Inflammatory macrophage (primary cell): Measurements from ENCODE around the gene SPDYE17.
"Not testable (repeated sequence)": the region's sequence is repeated elsewhere in the genome, so short reads cannot be mapped to it uniquely, and the experiment has no call there.

Source experiments
- DNase-seq, 2 donors: peaks; one replicate each; pipeline ENCODE4 v3.0.0-alpha.2; 2020 to 2022

The SPDYE17 gene

GRCh38 chr7:76998764-76999450, 33.3 kb downstream of the SPDYE17 start:
- DNase-seq: not testable (repeated sequence)

GRCh38 chr7:76998285-76998589, 33.9 kb downstream of the SPDYE17 start:
- DNase-seq: no peak

GRCh38 chr7:76997381-76998284, 34.5 kb downstream of the SPDYE17 start:
- no peak for DNase-seq

- DNase-seq: not testable (repeated sequence)
Observed at GRCh38 chr7:76996932-76997331, 35.2 kb downstream of the SPDYE17 start.

GRCh38 chr7:76994286-76994685, 37.9 kb downstream of the SPDYE17 start:
- not testable (repeated sequence) for DNase-seq

- DNase-seq: not testable (repeated sequence)
Observed at GRCh38 chr7:76993831-76994230, 38.3 kb downstream of the SPDYE17 start.

- DNase-seq: not testable (repeated sequence)
Observed at GRCh38 chr7:76992871-76993270, 39.3 kb downstream of the SPDYE17 start.

- DNase-seq: not testable (repeated sequence)
Observed at GRCh38 chr7:76992204-76992603, 40.0 kb downstream of the SPDYE17 start.

- not testable (repeated sequence) for DNase-seq
Observed at GRCh38 chr7:76990202-76990601, 42.0 kb downstream of the SPDYE17 start.

- not testable (repeated sequence) for DNase-seq
Observed at GRCh38 chr7:76985924-76986717, 46.0 kb downstream of the SPDYE17 start.

- not testable (repeated sequence) for DNase-seq
Observed at GRCh38 chr7:76984784-76985136, 47.4 kb downstream of the SPDYE17 start.

GRCh38 chr7:76983937-76984783, 48.0 kb downstream of the SPDYE17 start:
- DNase-seq: not testable (repeated sequence)

- not testable (repeated sequence) for DNase-seq
Observed at GRCh38 chr7:76983333-76983732, 48.8 kb downstream of the SPDYE17 start.

- not testable (repeated sequence) for DNase-seq
Observed at GRCh38 chr7:76982501-76982900, 49.7 kb downstream of the SPDYE17 start.

- DNase-seq: not testable (repeated sequence)
Observed at GRCh38 chr7:76981187-76981970, 50.8 kb downstream of the SPDYE17 start.

- not testable (repeated sequence) for DNase-seq
Observed at GRCh38 chr7:76980576-76980975, 51.6 kb downstream of the SPDYE17 start.

GRCh38 chr7:76977761-76978367, 54.3 kb downstream of the SPDYE17 start:
- not testable (repeated sequence) for DNase-seq

- not testable (repeated sequence) for DNase-seq
Observed at GRCh38 chr7:76974793-76975579, 57.2 kb downstream of the SPDYE17 start.

- not testable (repeated sequence) for DNase-seq
Observed at GRCh38 chr7:76974336-76974735, 57.8 kb downstream of the SPDYE17 start.

- not testable (repeated sequence) for DNase-seq
Observed at GRCh38 chr7:76972391-76972790, 59.8 kb downstream of the SPDYE17 start.
